Peyer's patch (tissue), 4 donors: ENCODE data around the gene ANKRD34B. TPM values are rescaled to one million over a fixed set of nuclear protein-coding genes. Genes with fewer than 3 reads are reported as not detected.

Source experiments
- DNase-seq, 3 donors: peaks; one replicate each; pipeline ENCODE4 v3.0.0-alpha.2; 2017 to 2019
- H3K27ac ChIP-seq, 4 donors: fragments of 200-600 bp; sonication (generic); one replicate each; pipeline ENCODE4 v1.5.1; 2016 to 2019
- H3K27me3 ChIP-seq, 2 donors: fragments of 200-600 bp; sonication (generic); one replicate each; pipeline ENCODE4 v1.5.1; 2019
- H3K36me3 ChIP-seq, 3 donors: fragments of 200-600 bp; sonication (generic); one replicate each; pipeline ENCODE4 v1.5.1; 2016 to 2019
- H3K4me1 ChIP-seq, 4 donors: fragments of 200-600 bp; sonication (generic); one replicate each; pipeline ENCODE4 v1.5.1; 2016 to 2019
- H3K4me3 ChIP-seq, 4 donors: fragments of 200-600 bp; sonication (generic); 1 replicate in 3 of 4; 2 replicates in 1 of 4; pipeline ENCODE4 v1.5.1; 2016 to 2019; ENCODE audit warnings: mild to moderate bottlenecking in 1 of 4
- H3K9me3 ChIP-seq, 4 donors: fragments of 200-600 bp; sonication (generic); one replicate each; pipeline ENCODE4 v1.5.1; 2016 to 2019; ENCODE audit warnings: mild to moderate bottlenecking in 1 of 4
- POLR2A ChIP-seq, 2 donors: fragments of 450-650 bp; IDR thresholded peaks; one replicate each; pipeline ENCODE4 v1.5.1; 2017; ENCODE audit warnings: antibody characterized with exemption in 2 of 2, mild to moderate bottlenecking in 2 of 2, moderate library complexity in 2 of 2
- total RNA-seq, 4 donors: library from RNA; depleted of rRNA; stranded (reverse); fragments of >200 nt; gene quantifications; one replicate each; pipeline ENCODE4 v1.1.0, GENCODE V29; 2016
- TF ChIP-seq, protein P1 (sequence below), 6 experiments: fragments of 450-650 bp in 4 of 6; fragments of 200-600 bp in 2 of 6; sonication (generic) in 1 of 6; IDR thresholded peaks; one replicate each; pipeline ENCODE4 v1.5.1; 2017 to 2019; ENCODE audit warnings: antibody characterized with exemption in 6 of 6, mild to moderate bottlenecking in 3 of 6, moderate library complexity in 1 of 6

Gene ANKRD34B
- total RNA-seq, 4 donors from 2014 or later: not detected

- TF ChIP-seq, protein P1, sequence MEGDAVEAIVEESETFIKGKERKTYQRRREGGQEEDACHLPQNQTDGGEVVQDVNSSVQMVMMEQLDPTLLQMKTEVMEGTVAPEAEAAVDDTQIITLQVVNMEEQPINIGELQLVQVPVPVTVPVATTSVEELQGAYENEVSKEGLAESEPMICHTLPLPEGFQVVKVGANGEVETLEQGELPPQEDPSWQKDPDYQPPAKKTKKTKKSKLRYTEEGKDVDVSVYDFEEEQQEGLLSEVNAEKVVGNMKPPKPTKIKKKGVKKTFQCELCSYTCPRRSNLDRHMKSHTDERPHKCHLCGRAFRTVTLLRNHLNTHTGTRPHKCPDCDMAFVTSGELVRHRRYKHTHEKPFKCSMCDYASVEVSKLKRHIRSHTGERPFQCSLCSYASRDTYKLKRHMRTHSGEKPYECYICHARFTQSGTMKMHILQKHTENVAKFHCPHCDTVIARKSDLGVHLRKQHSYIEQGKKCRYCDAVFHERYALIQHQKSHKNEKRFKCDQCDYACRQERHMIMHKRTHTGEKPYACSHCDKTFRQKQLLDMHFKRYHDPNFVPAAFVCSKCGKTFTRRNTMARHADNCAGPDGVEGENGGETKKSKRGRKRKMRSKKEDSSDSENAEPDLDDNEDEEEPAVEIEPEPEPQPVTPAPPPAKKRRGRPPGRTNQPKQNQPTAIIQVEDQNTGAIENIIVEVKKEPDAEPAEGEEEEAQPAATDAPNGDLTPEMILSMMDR (IDR thresholded peaks at IDR 0.05): no peak
- TF ChIP-seq POLR2A (IDR thresholded peaks at IDR 0.05): no peak
- Histone ChIP-seq H3K9me3 (no peaks in the 10 kb centered on the region), H3K4me3 (no peak overlapping the region), H3K4me1 (no peaks in the 10 kb centered on the region), H3K27ac (no peak overlapping the region), H3K27me3 (no peaks in the 10 kb centered on the region), H3K36me3 (no peaks in the 10 kb centered on the region)
- DNase-seq: no peak
Measured at GRCh38 chr5:80555099-80555498, 15.0 kb downstream of the ANKRD34B start.

- no peak for TF ChIP-seq POLR2A (IDR thresholded peaks at IDR 0.05)
- TF ChIP-seq, protein P1 (IDR thresholded peaks at IDR 0.05): no peak
Measured at GRCh38 chr5:80554646-80555045, 15.4 kb downstream of the ANKRD34B start.

GRCh38 chr5:80541392-80541791 lies 28.7 kb downstream of the ANKRD34B start:
- Histone ChIP-seq H3K4me1 (no peaks in the 10 kb centered on the region), H3K9me3 (no peaks in the 10 kb centered on the region), H3K36me3 (no peaks in the 10 kb centered on the region), H3K4me3 (no peak overlapping the region), H3K27me3 (no peaks in the 10 kb centered on the region), H3K27ac (no peak overlapping the region)
- no peak for DNase-seq
- no peak for TF ChIP-seq POLR2A (IDR thresholded peaks at IDR 0.05)
- TF ChIP-seq, protein P1 (IDR thresholded peaks at IDR 0.05): no peak

More at GRCh38 chr5:80554646-80555045, 15.4 kb downstream of the ANKRD34B start:
- no peaks in the 10 kb centered on the region for H3K9me3 ChIP-seq
- H3K4me3 ChIP-seq: no peak overlapping the region
- H3K36me3 ChIP-seq: no peaks in the 10 kb centered on the region
- no peaks in the 10 kb centered on the region for H3K4me1 ChIP-seq
- no peak overlapping the region for H3K27ac ChIP-seq
- DNase-seq: no peak
- H3K27me3 ChIP-seq: no peaks in the 10 kb centered on the region

- Histone ChIP-seq H3K27me3 (no peaks in the 10 kb centered on the region), H3K36me3 (no peaks in the 10 kb centered on the region), H3K4me3 (no peak overlapping the region), H3K27ac (no peak overlapping the region), H3K4me1 (no peaks in the 10 kb centered on the region), H3K9me3 (no peaks in the 10 kb centered on the region)
- DNase-seq: no peak
- TF ChIP-seq, protein P1 (IDR thresholded peaks at IDR 0.05): no peak
- TF ChIP-seq POLR2A (IDR thresholded peaks at IDR 0.05): no peak
Measured at GRCh38 chr5:80540691-80541090, 29.4 kb downstream of the ANKRD34B start.

GRCh38 chr5:80516826-80517225 lies 53.3 kb downstream of the ANKRD34B start:
- Histone ChIP-seq H3K4me3 (no peak overlapping the region), H3K27me3 (no peaks in the 10 kb centered on the region), H3K36me3 (no peaks in the 10 kb centered on the region), H3K9me3 (no peaks in the 10 kb centered on the region), H3K27ac (no peak overlapping the region), H3K4me1 (no peaks in the 10 kb centered on the region)
- TF ChIP-seq POLR2A (IDR thresholded peaks at IDR 0.05): no peak
- TF ChIP-seq, protein P1 (IDR thresholded peaks at IDR 0.05): peak in 1 of 6 experiments; percentile 22
- DNase-seq: peak in 1 of 3 donors; percentile 48

DNA sequence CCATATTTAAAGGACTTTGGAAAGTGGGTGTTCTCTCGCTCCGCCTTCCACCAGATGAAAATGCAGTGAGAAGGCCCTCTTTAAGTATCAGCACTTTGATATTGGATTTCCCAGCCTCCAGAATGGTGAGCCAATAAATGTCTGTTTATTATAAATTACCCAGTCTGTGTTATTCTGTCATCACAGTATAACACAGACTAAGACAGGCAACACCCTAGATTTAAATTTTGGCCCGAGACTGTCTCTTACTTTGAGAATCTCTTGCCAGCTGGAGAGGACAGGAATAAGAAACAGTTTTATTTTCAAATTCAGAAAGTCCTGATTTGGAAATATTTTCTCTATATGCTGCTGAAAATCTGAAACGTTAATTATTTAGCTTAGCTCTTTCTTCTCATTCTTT lies 60.7 kb downstream of the ANKRD34B start:
- no peaks in the 10 kb centered on the region for H3K36me3 ChIP-seq
- no peak for DNase-seq
- H3K4me1 ChIP-seq: no peaks in the 10 kb centered on the region
- no peaks in the 10 kb centered on the region for H3K27me3 ChIP-seq
- H3K9me3 ChIP-seq: no peaks in the 10 kb centered on the region
- no peak overlapping the region for H3K27ac ChIP-seq
- TF ChIP-seq, protein P1 (IDR thresholded peaks at IDR 0.05): no peak
- no peak for TF ChIP-seq POLR2A (IDR thresholded peaks at IDR 0.05)
- H3K4me3 ChIP-seq: no peak overlapping the region
